DND-41 (cell line): ENCODE measurements around the gene SLC16A12.

Experiments
- ATAC-seq: fragments of 200-7000 bp; cut with Tn5 transposase; 3 replicates; pipeline ENCODE4 v1.9.1; 2021; ENCODE audit warnings: low read depth; ENCODE audit not compliant: insufficient read depth
- DNase-seq: peaks from one replicate; pipeline ENCODE4 v3.0.0-alpha.2; 2020
- H2AFZ ChIP-seq: 2 replicates; pipeline ENCODE4 v1.6.0; 2012; ENCODE audit warnings: low read depth, low read length
- H3K27ac ChIP-seq: 2 replicates; pipeline ENCODE4 v1.5.1; 2012; ENCODE audit warnings: low read length, inconsistent platforms
- H3K27me3 ChIP-seq: fragments of 200-600 bp; sonication (generic); 2 replicates; pipeline ENCODE4 v1.6.0; 2012; ENCODE audit warnings: low read length, mild to moderate bottlenecking, inconsistent platforms; ENCODE audit not compliant: insufficient read depth, poor library complexity
- H3K36me3 ChIP-seq: 2 replicates; pipeline ENCODE4 v1.5.1; 2012; ENCODE audit warnings: low read length, inconsistent platforms; ENCODE audit not compliant: insufficient read depth
- H3K4me1 ChIP-seq: 2 replicates; pipeline ENCODE4 v1.5.1; 2012; ENCODE audit warnings: mild to moderate bottlenecking, low read length; ENCODE audit not compliant: insufficient read depth
- H3K4me2 ChIP-seq: 2 replicates; pipeline ENCODE4 v1.6.0; 2012; ENCODE audit warnings: mild to moderate bottlenecking, moderate library complexity, low read length, inconsistent platforms; ENCODE audit not compliant: insufficient read depth
- H3K4me3 ChIP-seq, 2 experiments: fragments of 200-600 bp in 1 of 2; shearing (Covaris generic) in 1 of 2; 2 replicates each; pipeline ENCODE4 v1.5.1; 2012 to 2016; ENCODE audit warnings: inconsistent platforms in 2 of 2, low read length in 2 of 2, mild to moderate bottlenecking in 2 of 2, low read depth in 1 of 2, moderate library complexity in 1 of 2
- H3K79me2 ChIP-seq: 2 replicates; pipeline ENCODE4 v1.6.0; 2012; ENCODE audit warnings: low read length, inconsistent platforms; ENCODE audit not compliant: insufficient read depth
- H3K9ac ChIP-seq: 2 replicates; pipeline ENCODE4 v1.6.0; 2012; ENCODE audit warnings: low read depth, mild to moderate bottlenecking, inconsistent platforms, low read length, moderate library complexity
- H3K9me3 ChIP-seq: 2 replicates; pipeline ENCODE4 v1.5.1; 2012; ENCODE audit warnings: low read length, moderate library complexity, mild to moderate bottlenecking, inconsistent platforms; ENCODE audit not compliant: insufficient read depth, severe bottlenecking
- H4K20me1 ChIP-seq: 2 replicates; pipeline ENCODE4 v1.6.0; 2012; ENCODE audit warnings: low read length; ENCODE audit not compliant: insufficient read depth
- CTCF ChIP-seq: IDR thresholded peaks from 2 replicates; pipeline ENCODE4 v1.5.1; 2012; ENCODE audit warnings: borderline replicate concordance, low read length, moderate library complexity, mild to moderate bottlenecking; ENCODE audit not compliant: poor library complexity, severe bottlenecking; ENCODE audit errors: extremely low read depth
- EZH2 ChIP-seq: IDR thresholded peaks from 3 replicates; pipeline ENCODE4 v1.6.1; 2012; ENCODE audit warnings: borderline replicate concordance, low read depth, mild to moderate bottlenecking, moderate library complexity, low read length, inconsistent platforms; ENCODE audit not compliant: severe bottlenecking

Gene SLC16A12

GRCh38 chr10:89490596-89491335 is 44.6 kb downstream of the SLC16A12 start:
- no peaks in the 10 kb centered on the region for H4K20me1 ChIP-seq
- H3K79me2 ChIP-seq, result no peaks in the 10 kb centered on the region
- TF ChIP-seq EZH2, result no peak
- TF ChIP-seq CTCF, result no peak
- no peak overlapping the region for H3K9ac ChIP-seq
- ATAC-seq (no peak), DNase-seq (no peak)
- H3K4me3 ChIP-seq, result no peak overlapping the region
- H3K4me1 ChIP-seq, result no peaks in the 10 kb centered on the region
- no peaks in the 10 kb centered on the region for H3K9me3 ChIP-seq
- H3K27me3 ChIP-seq, result no peaks in the 10 kb centered on the region
- H3K4me2 ChIP-seq, result no peak overlapping the region
- no peak overlapping the region for H2AFZ ChIP-seq
- no peaks in the 10 kb centered on the region for H3K36me3 ChIP-seq
- H3K27ac ChIP-seq, result no peak overlapping the region

GRCh38 chr10:89482256-89482655 is 53.1 kb downstream of the SLC16A12 start:
- no peak for ATAC-seq
- Histone ChIP-seq H3K79me2 (no peaks in the 10 kb centered on the region), H2AFZ (no peak overlapping the region), H3K4me2 (no peak overlapping the region), H3K27ac (no peak overlapping the region), H4K20me1 (no peaks in the 10 kb centered on the region), H3K27me3 (peaks cover 13% of the 10 kb centered on the region), H3K4me1 (no peaks in the 10 kb centered on the region), H3K9ac (no peak overlapping the region), H3K36me3 (no peaks in the 10 kb centered on the region), H3K9me3 (no peaks in the 10 kb centered on the region), H3K4me3 (no peak overlapping the region)
- TF ChIP-seq CTCF (no peak), EZH2 (no peak)
- no peak for DNase-seq

- H4K20me1 ChIP-seq, result no peaks in the 10 kb centered on the region
- no peak for TF ChIP-seq EZH2
- TF ChIP-seq CTCF, result no peak
- H3K27ac ChIP-seq, result no peak overlapping the region
- no peak overlapping the region for H3K4me2 ChIP-seq
- ATAC-seq, result no peak
- no peak overlapping the region for H3K4me3 ChIP-seq
- no peaks in the 10 kb centered on the region for H3K36me3 ChIP-seq
- no peak overlapping the region for H2AFZ ChIP-seq
- DNase-seq, result no peak
- no peaks in the 10 kb centered on the region for H3K4me1 ChIP-seq
- H3K9ac ChIP-seq, result no peak overlapping the region
- H3K27me3 ChIP-seq, result peaks cover 13% of the 10 kb centered on the region
- no peaks in the 10 kb centered on the region for H3K79me2 ChIP-seq
- H3K9me3 ChIP-seq, result no peaks in the 10 kb centered on the region
These were observed 53.7 kb downstream of the SLC16A12 start for GRCh38 chr10:89481662-89482061.
